ENCODE measurements around the gene MAPKAPK5.
A peak's percentile ranks its signal among the peaks of the same experiment; 100 is the strongest.

Gene MAPKAPK5

DNA sequence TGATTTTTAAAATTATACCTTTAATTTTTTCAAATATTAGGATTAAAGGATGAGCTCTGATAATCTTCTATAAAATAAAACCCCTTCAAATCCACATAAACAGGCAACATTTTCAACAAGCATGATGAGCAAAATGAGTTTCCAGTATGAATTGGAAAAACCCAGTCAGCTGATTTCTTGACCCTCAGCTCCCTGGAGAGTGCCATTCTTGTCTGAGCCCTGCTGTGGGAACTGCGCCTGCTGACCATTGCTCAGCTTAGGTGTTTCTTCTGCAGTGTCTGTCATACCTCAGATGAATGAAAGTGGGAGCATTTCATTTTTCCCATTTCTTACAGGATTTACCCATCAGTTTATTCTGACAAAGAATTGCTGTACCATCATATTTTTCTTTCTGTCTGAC lies 27.6 kb downstream of the MAPKAPK5 start:
- no peak for DNase-seq (ENCODE audit: low spot score in 2 of 2)
- Mint-ChIP-seq H3K4me3 (no peak overlapping the region), H3K27ac (ENCODE audit: low read depth) (no peak overlapping the region), H3K36me3 (ENCODE audit: insufficient read depth) (peaks cover 56% of the 10 kb centered on the region), H3K9me3 (no peaks in the 10 kb centered on the region), H3K4me1 (no peaks in the 10 kb centered on the region), H3K27me3 (no peaks in the 10 kb centered on the region)
- no peak for ATAC-seq (replicated peaks; ENCODE audit: extremely low read depth, poor library complexity, severe bottlenecking)

DNA sequence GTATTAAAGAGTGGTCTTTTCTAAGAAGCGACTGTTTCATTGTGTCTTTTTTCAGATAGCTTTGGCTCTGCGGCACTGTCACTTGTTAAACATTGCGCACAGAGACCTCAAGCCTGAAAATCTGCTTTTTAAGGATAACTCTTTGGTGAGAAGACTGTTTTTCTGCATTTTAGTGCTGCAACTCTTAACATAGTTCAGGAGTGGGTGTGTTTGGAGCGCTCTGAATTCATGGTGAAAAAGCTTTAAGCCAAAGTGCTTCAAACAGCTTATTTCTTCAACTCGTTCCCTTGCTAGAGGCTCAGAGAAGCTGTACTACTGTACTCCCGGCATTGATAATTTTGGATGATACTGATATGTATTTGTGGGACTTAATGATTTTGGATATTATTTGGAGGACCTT lies 28.2 kb downstream of the MAPKAPK5 start:
- DNase-seq (ENCODE audit: low spot score in 2 of 2) (no peak), ATAC-seq (replicated peaks; ENCODE audit: extremely low read depth, poor library complexity, severe bottlenecking) (no peak)
- no peak overlapping the region for H3K4me3 Mint-ChIP-seq
- no peaks in the 10 kb centered on the region for H3K9me3 Mint-ChIP-seq
- peaks cover 55% of the 10 kb centered on the region for H3K36me3 Mint-ChIP-seq (ENCODE audit: insufficient read depth)
- H3K27me3 Mint-ChIP-seq: no peaks in the 10 kb centered on the region
- H3K27ac Mint-ChIP-seq (ENCODE audit: low read depth): no peak overlapping the region
- H3K4me1 Mint-ChIP-seq: no peaks in the 10 kb centered on the region

DNA sequence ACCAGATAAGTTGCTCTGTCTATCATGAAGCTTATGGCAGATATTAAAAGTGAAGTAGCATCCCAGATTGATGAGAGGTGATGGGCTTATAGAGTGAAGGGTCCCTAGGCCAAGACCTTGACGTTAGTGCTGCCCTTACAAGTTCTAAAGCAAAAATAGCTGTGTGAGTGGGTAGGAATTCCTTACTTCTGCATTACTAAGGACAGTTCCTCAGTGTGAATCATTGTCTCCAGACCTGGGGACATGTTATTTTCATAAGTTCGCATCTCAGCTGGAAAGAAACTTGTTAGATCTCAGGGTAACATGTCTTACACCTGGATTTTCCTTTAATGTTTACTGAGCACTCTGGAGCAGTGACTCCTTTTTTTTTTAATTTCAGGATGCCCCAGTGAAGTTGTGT lies 28.7 kb downstream of the MAPKAPK5 start:
- H3K4me3 Mint-ChIP-seq: no peak overlapping the region
- H3K27ac Mint-ChIP-seq (ENCODE audit: low read depth): no peak overlapping the region

DNA sequence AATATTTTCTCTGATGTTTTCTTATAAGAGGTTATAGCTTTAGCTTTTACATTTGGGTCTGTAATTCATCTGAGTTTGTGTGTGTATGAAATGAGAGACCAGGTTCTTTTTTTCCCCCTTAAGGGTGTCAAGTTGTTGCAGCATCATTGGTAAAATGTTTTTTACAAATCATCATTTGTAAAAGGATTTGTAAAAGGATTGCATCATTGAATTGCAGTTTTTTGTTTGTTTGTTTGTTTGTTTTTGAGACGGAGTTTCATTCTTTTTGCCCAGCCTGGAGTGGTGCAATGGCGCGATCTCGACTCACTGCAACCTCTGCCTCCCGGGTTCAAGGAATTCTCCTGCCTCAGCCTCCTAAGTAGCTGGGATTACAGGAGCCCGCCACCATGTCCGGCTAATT lies 31.1 kb downstream of the MAPKAPK5 start:
- peaks cover 58% of the 10 kb centered on the region for H3K36me3 Mint-ChIP-seq (ENCODE audit: insufficient read depth)
- no peaks in the 10 kb centered on the region for H3K27me3 Mint-ChIP-seq
- H3K4me1 Mint-ChIP-seq: no peaks in the 10 kb centered on the region
- ATAC-seq (replicated peaks; ENCODE audit: extremely low read depth, poor library complexity, severe bottlenecking) (no peak), DNase-seq (ENCODE audit: low spot score in 2 of 2) (no peak)
- no peak overlapping the region for H3K27ac Mint-ChIP-seq (ENCODE audit: low read depth)
- H3K4me3 Mint-ChIP-seq: no peak overlapping the region
- H3K9me3 Mint-ChIP-seq: no peaks in the 10 kb centered on the region

More for the DNA sequence above, 28.7 kb downstream of the MAPKAPK5 start:
- H3K27me3 Mint-ChIP-seq: no peaks in the 10 kb centered on the region
- ATAC-seq (replicated peaks; ENCODE audit: extremely low read depth, poor library complexity, severe bottlenecking) (no peak), DNase-seq (ENCODE audit: low spot score in 2 of 2) (no peak)
- H3K9me3 Mint-ChIP-seq: no peaks in the 10 kb centered on the region
- no peaks in the 10 kb centered on the region for H3K4me1 Mint-ChIP-seq
- peaks cover 53% of the 10 kb centered on the region for H3K36me3 Mint-ChIP-seq (ENCODE audit: insufficient read depth)

DNA sequence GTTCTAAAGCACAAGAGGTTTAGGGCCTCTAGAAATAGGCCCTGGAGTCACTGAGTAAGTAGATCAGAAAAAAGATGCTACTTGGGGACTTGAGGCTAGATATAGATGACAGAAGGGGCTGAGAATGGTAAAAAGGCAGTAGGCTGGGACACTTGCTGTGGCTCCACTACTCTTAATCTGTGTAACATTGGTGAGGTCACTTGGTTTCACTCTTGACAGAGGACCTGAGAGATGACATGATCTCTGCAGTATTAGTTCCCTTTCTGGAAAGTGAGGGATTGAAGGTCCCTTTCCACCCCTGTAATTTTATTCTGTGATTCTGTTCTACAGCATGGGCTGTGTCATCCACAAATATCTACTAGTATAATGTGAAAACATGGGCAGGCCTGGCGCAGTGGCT lies 39.7 kb downstream of the MAPKAPK5 start:
- Mint-ChIP-seq H3K9me3 (no peaks in the 10 kb centered on the region), H3K4me1 (no peaks in the 10 kb centered on the region), H3K4me3 (no peak overlapping the region), H3K36me3 (ENCODE audit: insufficient read depth) (peaks cover 57% of the 10 kb centered on the region), H3K27me3 (no peaks in the 10 kb centered on the region), H3K27ac (ENCODE audit: low read depth) (no peak overlapping the region)
- ATAC-seq (replicated peaks; ENCODE audit: extremely low read depth, poor library complexity, severe bottlenecking): no peak
- DNase-seq (ENCODE audit: low spot score in 2 of 2): no peak

DNA sequence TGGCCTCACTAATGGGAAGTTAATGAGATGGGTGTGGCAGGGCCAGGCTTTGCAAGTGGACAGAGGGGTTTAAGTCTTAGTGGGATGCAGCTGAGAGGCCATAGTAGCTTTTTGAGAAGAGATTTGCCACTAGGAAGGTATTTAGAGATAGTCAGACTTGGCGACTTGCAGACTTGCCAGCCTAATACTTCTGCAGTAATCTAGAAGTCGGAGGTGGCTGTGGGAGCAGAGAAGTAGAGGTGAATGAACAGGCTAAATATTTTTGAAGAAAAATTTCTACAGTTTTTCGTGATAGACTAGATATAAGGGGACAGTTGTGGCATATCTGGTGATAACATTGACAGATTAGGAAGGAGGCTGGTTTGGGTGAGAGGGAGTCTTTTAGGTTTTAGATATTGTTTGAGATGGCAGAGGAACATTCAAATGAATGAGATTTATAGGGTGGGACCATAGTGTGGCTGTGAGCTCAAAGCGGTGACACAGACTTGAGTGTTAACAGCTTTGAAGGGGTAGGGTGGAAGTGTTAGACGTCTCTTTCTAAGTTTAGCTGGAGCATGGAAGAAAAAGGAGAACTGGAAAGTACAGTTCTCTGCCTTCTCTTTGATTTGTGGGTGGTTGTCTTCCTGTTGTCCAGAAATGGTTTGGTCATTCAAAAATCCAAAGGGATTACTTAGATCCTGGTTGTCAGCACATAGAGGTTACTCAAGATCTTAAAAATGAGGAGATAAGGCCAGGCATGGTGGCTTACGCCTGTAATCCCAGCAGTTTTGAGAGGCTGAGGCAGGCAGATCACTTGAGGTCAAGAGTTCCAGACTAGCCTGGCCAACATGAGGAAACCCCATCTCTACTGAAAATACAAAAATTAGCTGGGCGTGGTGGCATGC lies 44.9 kb downstream of the MAPKAPK5 start:
- no peaks in the 10 kb centered on the region for H3K27me3 Mint-ChIP-seq
- H3K9me3 Mint-ChIP-seq: no peaks in the 10 kb centered on the region
- DNase-seq (ENCODE audit: low spot score in 2 of 2): no peak
- ATAC-seq (replicated peaks; ENCODE audit: extremely low read depth, poor library complexity, severe bottlenecking): no peak
- H3K4me3 Mint-ChIP-seq: no peak overlapping the region
- H3K27ac Mint-ChIP-seq (ENCODE audit: low read depth): peak overlapping the region; percentile 47
- H3K4me1 Mint-ChIP-seq: no peaks in the 10 kb centered on the region
- peaks cover 62% of the 10 kb centered on the region for H3K36me3 Mint-ChIP-seq (ENCODE audit: insufficient read depth)

DNA sequence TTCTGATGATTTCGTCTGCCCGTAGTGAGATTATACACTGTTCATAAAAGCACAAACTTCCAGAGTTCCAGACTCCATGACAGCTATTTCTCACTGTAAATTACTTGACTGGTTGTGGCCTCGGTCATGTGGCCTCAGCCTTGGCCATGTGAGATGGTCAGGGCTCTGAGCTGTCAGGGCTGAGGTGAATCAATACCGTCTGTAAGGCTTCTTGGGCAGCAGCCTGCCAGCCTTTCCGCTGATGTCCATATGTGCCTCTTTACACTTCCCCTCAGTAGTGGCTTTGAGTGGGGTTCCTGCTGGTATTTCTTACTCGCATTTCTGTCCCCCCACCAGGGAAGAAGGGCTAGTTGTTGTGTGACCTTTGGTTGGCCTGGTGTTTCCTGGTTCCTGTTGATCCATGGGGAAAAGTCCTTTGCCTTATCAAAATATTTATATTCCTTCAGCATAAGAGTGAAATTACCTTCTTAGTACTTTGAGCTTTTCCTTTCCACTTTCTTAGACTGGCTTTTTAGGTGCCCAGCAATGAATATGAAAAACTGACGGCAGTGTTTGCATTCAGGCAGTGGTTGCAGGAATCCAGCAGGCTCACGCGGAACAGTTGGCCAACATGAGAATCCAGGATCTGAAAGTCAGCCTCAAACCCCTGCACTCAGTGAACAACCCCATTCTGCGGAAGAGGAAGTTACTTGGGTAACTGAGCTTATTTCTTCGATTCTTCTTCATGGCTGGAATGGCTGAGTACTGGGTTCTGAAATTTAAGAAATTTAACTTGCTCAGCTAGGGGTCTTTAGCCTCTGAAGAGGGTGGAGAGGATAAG lies 46.1 kb downstream of the MAPKAPK5 start:
- ATAC-seq (replicated peaks; ENCODE audit: extremely low read depth, poor library complexity, severe bottlenecking) (no peak), DNase-seq (ENCODE audit: low spot score in 2 of 2) (no peak)
- Mint-ChIP-seq H3K4me3 (no peak overlapping the region), H3K27me3 (no peaks in the 10 kb centered on the region), H3K27ac (ENCODE audit: low read depth) (no peak overlapping the region), H3K36me3 (ENCODE audit: insufficient read depth) (peaks cover 64% of the 10 kb centered on the region), H3K4me1 (no peaks in the 10 kb centered on the region), H3K9me3 (no peaks in the 10 kb centered on the region)

DNA sequence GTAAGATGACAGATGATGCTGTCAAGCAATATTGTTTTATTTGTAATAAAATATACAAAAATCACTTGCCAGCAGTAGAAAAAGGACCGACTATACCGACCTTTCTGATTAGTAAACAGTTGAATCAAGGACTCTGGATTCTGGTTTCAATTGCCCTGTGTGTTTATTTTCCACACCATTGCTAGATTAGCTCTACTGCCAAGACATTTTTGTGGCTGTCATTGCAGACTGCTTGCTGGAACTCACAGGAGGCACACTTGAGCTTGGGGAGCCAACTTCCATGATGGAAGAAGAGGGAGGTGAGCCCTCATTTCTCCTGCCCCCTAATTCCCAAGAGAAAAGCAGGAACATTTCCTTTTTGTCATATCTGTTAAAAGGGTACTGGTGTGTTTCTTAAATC lies 51.3 kb downstream of the MAPKAPK5 start:
- no peaks in the 10 kb centered on the region for H3K9me3 Mint-ChIP-seq
- no peak overlapping the region for H3K27ac Mint-ChIP-seq (ENCODE audit: low read depth)
- peaks cover 44% of the 10 kb centered on the region for H3K36me3 Mint-ChIP-seq (ENCODE audit: insufficient read depth)
- no peaks in the 10 kb centered on the region for H3K4me1 Mint-ChIP-seq
- H3K4me3 Mint-ChIP-seq: no peak overlapping the region
- no peaks in the 10 kb centered on the region for H3K27me3 Mint-ChIP-seq
- ATAC-seq (replicated peaks; ENCODE audit: extremely low read depth, poor library complexity, severe bottlenecking): no peak
- DNase-seq (ENCODE audit: low spot score in 2 of 2): no peak

DNA sequence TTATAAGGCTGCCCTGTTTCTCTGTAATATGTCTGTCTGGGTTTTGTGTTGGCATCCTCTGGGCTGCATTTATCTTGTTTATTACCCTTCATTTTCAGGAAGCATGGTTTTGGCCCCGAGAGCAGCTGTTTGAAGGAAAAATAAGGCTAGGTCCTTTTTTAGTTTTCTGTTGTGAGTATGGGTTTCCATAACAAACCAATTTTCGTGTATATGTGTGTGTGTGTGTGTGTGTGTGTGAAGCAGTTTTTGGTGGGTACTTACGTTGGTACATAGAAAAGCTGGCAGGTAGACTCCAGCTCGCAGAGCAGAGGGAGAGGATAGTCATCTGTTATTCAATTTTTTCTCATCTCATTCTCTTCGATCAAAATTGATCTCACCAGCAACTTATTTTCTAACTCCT lies 52.5 kb downstream of the MAPKAPK5 start:
- Mint-ChIP-seq H3K27me3 (no peaks in the 10 kb centered on the region), H3K9me3 (no peaks in the 10 kb centered on the region), H3K36me3 (ENCODE audit: insufficient read depth) (peaks cover 40% of the 10 kb centered on the region), H3K4me3 (no peak overlapping the region), H3K27ac (ENCODE audit: low read depth) (peak overlapping the region; percentile 81), H3K4me1 (no peaks in the 10 kb centered on the region)
- no peak for DNase-seq (ENCODE audit: low spot score in 2 of 2)
- ATAC-seq (replicated peaks; ENCODE audit: extremely low read depth, poor library complexity, severe bottlenecking): no peak

DNA sequence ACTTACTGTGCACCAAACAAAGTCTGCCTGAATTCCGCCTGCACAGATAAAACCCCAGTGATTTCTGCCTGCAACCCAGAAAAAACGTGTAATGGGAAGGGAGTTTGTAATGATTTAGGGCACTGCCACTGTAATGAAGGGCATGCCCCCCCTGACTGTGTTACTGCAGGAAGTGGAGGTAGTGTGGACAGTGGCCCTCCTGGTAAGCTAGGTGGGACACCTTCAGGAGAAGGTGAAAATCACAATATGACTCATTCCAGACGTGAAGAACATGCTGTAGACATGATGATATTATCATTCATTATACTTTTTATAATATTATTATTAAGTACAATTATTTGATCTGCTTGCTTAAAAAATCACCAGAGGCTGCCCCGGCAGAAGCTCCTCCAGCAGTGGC lies 59.2 kb downstream of the MAPKAPK5 start:
- H3K9me3 Mint-ChIP-seq: peaks cover 3% of the 10 kb centered on the region
- H3K4me3 Mint-ChIP-seq: no peak overlapping the region
- DNase-seq (ENCODE audit: low spot score in 2 of 2) (no peak), ATAC-seq (replicated peaks; ENCODE audit: extremely low read depth, poor library complexity, severe bottlenecking) (no peak)
- peak overlapping the region; percentile 36 for H3K27ac Mint-ChIP-seq (ENCODE audit: low read depth)
- H3K27me3 Mint-ChIP-seq: no peaks in the 10 kb centered on the region
- peaks cover 6% of the 10 kb centered on the region for H3K36me3 Mint-ChIP-seq (ENCODE audit: insufficient read depth)
- peaks cover 7% of the 10 kb centered on the region for H3K4me1 Mint-ChIP-seq

DNA sequence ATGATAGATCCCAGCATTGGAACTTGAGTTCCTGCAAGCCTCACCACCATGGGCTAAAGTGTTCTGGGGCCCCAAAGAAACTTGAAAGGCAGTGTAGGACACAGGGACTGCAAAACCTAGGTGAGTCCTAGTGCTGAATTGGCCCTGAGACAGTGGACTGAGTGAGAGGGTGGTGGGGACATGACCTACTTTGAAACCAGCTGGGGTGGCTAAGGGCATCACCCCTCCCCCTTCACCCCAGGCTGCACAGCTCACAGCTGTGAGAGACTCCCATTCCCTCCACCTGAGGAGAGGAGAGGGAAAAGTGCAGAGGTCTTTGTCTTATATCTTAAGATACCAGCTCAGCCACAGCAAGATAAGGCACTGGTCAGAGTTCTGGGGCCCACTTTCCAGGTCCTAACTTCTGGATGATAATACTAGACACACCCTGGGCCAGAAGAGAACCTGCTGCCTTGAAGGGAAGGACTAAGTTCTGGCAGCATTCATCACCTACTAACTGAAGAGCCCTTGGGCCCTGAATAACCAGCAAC lies 62.5 kb downstream of the MAPKAPK5 start:
- Mint-ChIP-seq H3K27ac (ENCODE audit: low read depth) (no peak overlapping the region), H3K9me3 (peaks cover 12% of the 10 kb centered on the region), H3K36me3 (ENCODE audit: insufficient read depth) (peaks cover 6% of the 10 kb centered on the region), H3K4me3 (no peak overlapping the region), H3K27me3 (no peaks in the 10 kb centered on the region), H3K4me1 (peaks cover 7% of the 10 kb centered on the region)
- DNase-seq (ENCODE audit: low spot score in 2 of 2) (no peak), ATAC-seq (replicated peaks; ENCODE audit: extremely low read depth, poor library complexity, severe bottlenecking) (no peak)

DNA sequence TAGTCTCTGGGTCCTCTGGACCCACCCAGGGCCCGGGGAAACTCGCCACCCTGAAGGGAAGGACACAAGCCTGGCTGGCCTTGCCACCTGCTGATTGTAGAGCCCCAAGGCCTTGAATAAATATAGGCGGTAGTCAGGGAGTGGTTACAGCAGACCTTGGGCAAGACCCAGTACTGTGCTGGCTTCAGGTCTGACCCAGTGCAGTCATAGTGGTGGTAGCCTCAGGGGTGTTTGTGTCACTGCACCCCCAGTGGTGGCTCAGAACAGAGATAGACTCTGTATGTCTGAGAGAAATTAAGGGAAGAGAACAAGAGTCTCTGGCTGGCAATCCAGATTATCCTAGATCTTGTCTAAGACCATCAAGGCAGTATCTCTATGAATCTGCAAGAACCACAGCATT lies 63.5 kb downstream of the MAPKAPK5 start:
- H3K36me3 Mint-ChIP-seq (ENCODE audit: insufficient read depth): peaks cover 8% of the 10 kb centered on the region
- H3K9me3 Mint-ChIP-seq: peaks cover 12% of the 10 kb centered on the region
- ATAC-seq (replicated peaks; ENCODE audit: extremely low read depth, poor library complexity, severe bottlenecking) (no peak), DNase-seq (ENCODE audit: low spot score in 2 of 2) (no peak)
- H3K27me3 Mint-ChIP-seq: no peaks in the 10 kb centered on the region
- H3K4me1 Mint-ChIP-seq: peaks cover 7% of the 10 kb centered on the region
- H3K4me3 Mint-ChIP-seq: no peak overlapping the region
- H3K27ac Mint-ChIP-seq (ENCODE audit: low read depth): no peak overlapping the region

DNA sequence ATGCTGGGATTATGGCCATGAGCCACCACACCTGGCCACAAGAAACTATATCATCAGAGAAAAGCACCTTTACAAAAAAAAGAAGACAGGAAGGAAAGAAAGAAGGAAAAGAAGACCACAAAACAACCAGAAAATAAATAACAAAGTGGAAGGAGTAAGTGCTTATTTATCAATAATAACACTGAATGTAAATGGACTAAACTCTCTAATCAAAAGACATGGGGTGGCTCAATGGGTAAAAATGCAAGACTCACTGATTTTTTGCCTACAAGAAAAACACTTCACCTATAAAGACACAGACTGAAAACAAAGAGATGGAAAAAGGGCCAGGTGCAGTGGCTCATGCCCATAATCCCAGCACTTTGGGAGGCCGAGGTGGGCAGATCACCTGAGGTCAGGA lies 65.7 kb downstream of the MAPKAPK5 start:
- Mint-ChIP-seq H3K27me3 (no peaks in the 10 kb centered on the region), H3K4me1 (no peaks in the 10 kb centered on the region), H3K4me3 (no peak overlapping the region), H3K36me3 (ENCODE audit: insufficient read depth) (peaks cover 8% of the 10 kb centered on the region), H3K9me3 (peaks cover 12% of the 10 kb centered on the region), H3K27ac (ENCODE audit: low read depth) (no peak overlapping the region)
- ATAC-seq (replicated peaks; ENCODE audit: extremely low read depth, poor library complexity, severe bottlenecking) (no peak), DNase-seq (ENCODE audit: low spot score in 2 of 2) (no peak)

Measured in central memory CD8-positive, alpha-beta T cell (primary cell).